Hepatocyte (in vitro differentiated cells): ENCODE measurements around the gene AP2S1. TPM values are rescaled to one million over a fixed set of nuclear protein-coding genes. Genes with fewer than 3 reads are reported as not detected.

ENCODE experiments used
- DNase-seq: peaks from one replicate; pipeline ENCODE4 v3.0.0-alpha.2; 2016; ENCODE audit warnings: low spot score
- H2AFZ ChIP-seq: fragments of 200-600 bp; sonication (generic); 2 replicates; pipeline ENCODE4 v1.6.0; 2016; ENCODE audit warnings: antibody characterized with exemption, mild to moderate bottlenecking
- H3K27ac ChIP-seq: fragments of 200-600 bp; sonication (generic); 2 replicates; pipeline ENCODE4 v1.5.1; 2016; ENCODE audit warnings: mild to moderate bottlenecking
- H3K27me3 ChIP-seq: fragments of 200-600 bp; sonication (generic); 2 replicates; pipeline ENCODE4 v1.6.1; 2016
- H3K36me3 ChIP-seq: fragments of 200-600 bp; sonication (generic); replicated peaks from 2 replicates; pipeline ENCODE4 v1.5.1; 2016; ENCODE audit warnings: low read depth; ENCODE audit not compliant: insufficient read depth
- H3K4me1 ChIP-seq: fragments of 200-600 bp; sonication (generic); 2 replicates; pipeline ENCODE4 v1.5.1; 2016; ENCODE audit warnings: mild to moderate bottlenecking, moderate library complexity; ENCODE audit not compliant: insufficient read depth
- H3K4me2 ChIP-seq: fragments of 200-600 bp; sonication (generic); 2 replicates; pipeline ENCODE4 v1.6.0; 2016
- H3K4me3 ChIP-seq: fragments of 200-600 bp; sonication (generic); 2 replicates; pipeline ENCODE4 v1.5.1; 2016; ENCODE audit warnings: mild to moderate bottlenecking
- H3K79me2 ChIP-seq: fragments of 200-600 bp; sonication (generic); 2 replicates; pipeline ENCODE4 v1.6.0; 2017; ENCODE audit warnings: mild to moderate bottlenecking
- H3K9me2 ChIP-seq: fragments of 200-600 bp; sonication (generic); replicated peaks from 2 replicates; pipeline ENCODE4 v1.6.0; 2017; ENCODE audit warnings: mild to moderate bottlenecking; ENCODE audit not compliant: insufficient read depth
- H3K9me3 ChIP-seq: fragments of 200-600 bp; sonication (generic); 2 replicates; pipeline ENCODE4 v1.5.1; 2016; ENCODE audit warnings: low read depth, mild to moderate bottlenecking
- H4K20me1 ChIP-seq: fragments of 200-600 bp; sonication (generic); 2 replicates; pipeline ENCODE4 v1.6.0; 2016; ENCODE audit warnings: mild to moderate bottlenecking; ENCODE audit not compliant: insufficient read depth, poor library complexity, severe bottlenecking
- CTCF ChIP-seq: fragments of 200-600 bp; sonication (generic); IDR thresholded peaks from 2 replicates; pipeline ENCODE4 v1.5.1; 2016; ENCODE audit warnings: antibody characterized with exemption, mild to moderate bottlenecking; ENCODE audit not compliant: poor library complexity
- EZH2 ChIP-seq: fragments of 200-600 bp; sonication (generic); IDR thresholded peaks from 2 replicates; pipeline ENCODE4 v1.6.1; 2016; ENCODE audit warnings: antibody characterized with exemption, mild to moderate bottlenecking, borderline replicate concordance
- EZH2phosphoT487 ChIP-seq: fragments of 200-600 bp; sonication (generic); IDR thresholded peaks from one replicate; pipeline ENCODE4 v1.6.1; 2018; ENCODE audit warnings: antibody characterized with exemption, mild to moderate bottlenecking, low read depth, moderate library complexity; ENCODE audit not compliant: unreplicated experiment, severe bottlenecking
- WGBS: methylation state at CpG from one replicate; pipeline ENCODE4 v1.1.6; 2016; ENCODE audit warnings: low lambda C conversion rate; ENCODE audit errors: missing lambda C conversion rate; 5-methylcytosine and 5-hydroxymethylcytosine counted together
- polyA plus RNA-seq: library from polyadenylated mRNA; unstranded; fragments of >200 nt; fragmentation: Nextera tagmentation; extraction: Ambion mirVana; gene quantifications from 2 replicates; pipeline ENCODE4 v1.2.1, GENCODE V29; 2016
- total RNA-seq: library from RNA; depleted of rRNA; stranded (reverse); fragments of >200 nt; gene quantifications from 2 replicates; pipeline ENCODE4 v1.2.3, GENCODE V29; 2014

AP2S1 gene
- total and polyA plus RNA-seq, 2 experiments from 2014 or later, result 109 to 349 TPM

- DNase-seq, result no peak
- no peaks in the 10 kb centered on the region for H3K9me3 ChIP-seq
- WGBS, result 63% methylated on average over 7 of the region's 7 CpGs
- H3K27ac ChIP-seq, result no peak overlapping the region
- H3K9me2 ChIP-seq, result no peaks in the 10 kb centered on the region
- H3K4me2 ChIP-seq, result no peak overlapping the region
- peaks cover 5% of the 10 kb centered on the region for H3K4me1 ChIP-seq
- no peak overlapping the region for H3K4me3 ChIP-seq
- no peaks in the 10 kb centered on the region for H3K79me2 ChIP-seq
- H3K36me3 ChIP-seq, result no peaks in the 10 kb centered on the region
- H3K27me3 ChIP-seq, result no peaks in the 10 kb centered on the region
- H4K20me1 ChIP-seq, result no peaks in the 10 kb centered on the region
- TF ChIP-seq CTCF, result no peak
- TF ChIP-seq EZH2phosphoT487, result no peak
- TF ChIP-seq EZH2, result no peak
- H2AFZ ChIP-seq, result no peak overlapping the region
Observed at GRCh38 chr19:46813839-46814358, 36.7 kb downstream of the AP2S1 start.

- no peaks in the 10 kb centered on the region for H3K27me3 ChIP-seq
- no peak overlapping the region for H3K4me3 ChIP-seq
- WGBS, result 59% methylated on average over 23 of the region's 24 CpGs
- no peaks in the 10 kb centered on the region for H3K9me2 ChIP-seq
- H2AFZ ChIP-seq, result no peak overlapping the region
- peaks cover 5% of the 10 kb centered on the region for H3K4me1 ChIP-seq
- TF ChIP-seq EZH2phosphoT487 (no peak), EZH2 (no peak), CTCF (no peak)
- H3K27ac ChIP-seq, result no peak overlapping the region
- no peaks in the 10 kb centered on the region for H4K20me1 ChIP-seq
- H3K79me2 ChIP-seq, result no peaks in the 10 kb centered on the region
- H3K36me3 ChIP-seq, result no peaks in the 10 kb centered on the region
- DNase-seq, result no peak
- no peaks in the 10 kb centered on the region for H3K9me3 ChIP-seq
- H3K4me2 ChIP-seq, result no peak overlapping the region
Observed at GRCh38 chr19:46812977-46813838, 37.4 kb downstream of the AP2S1 start.

GRCh38 chr19:46809534-46810272 lies 40.9 kb downstream of the AP2S1 start:
- H3K4me2 ChIP-seq, result no peak overlapping the region
- H3K36me3 ChIP-seq, result no peaks in the 10 kb centered on the region
- no peak for TF ChIP-seq CTCF
- TF ChIP-seq EZH2phosphoT487, result no peak
- no peak for TF ChIP-seq EZH2
- 95% methylated on average over 13 of the region's 13 CpGs for WGBS
- no peaks in the 10 kb centered on the region for H3K9me2 ChIP-seq
- H3K4me3 ChIP-seq, result no peak overlapping the region
- no peak overlapping the region for H2AFZ ChIP-seq
- no peaks in the 10 kb centered on the region for H3K9me3 ChIP-seq
- no peaks in the 10 kb centered on the region for H3K27me3 ChIP-seq
- no peaks in the 10 kb centered on the region for H4K20me1 ChIP-seq
- no peak for DNase-seq
- no peaks in the 10 kb centered on the region for H3K79me2 ChIP-seq
- H3K27ac ChIP-seq, result no peak overlapping the region
- peaks cover 5% of the 10 kb centered on the region for H3K4me1 ChIP-seq
